Stimulated activated CD4-positive, alpha-beta T cell treated with anti-CD3 and anti-CD28 coated beads, Interleukin-2, amount 100 ng/mL, for 4 hours (primary cell): ENCODE results near the gene RNF17.
"Not testable (repeated sequence)": the region's sequence is repeated elsewhere in the genome, so short reads cannot be mapped to it uniquely, and the experiment has no call there.

Source experiments
- DNase-seq: peaks from one replicate; pipeline ENCODE4 v3.0.0-alpha.2; 2020; ENCODE audit warnings: low read depth

RNF17 gene

GRCh38 chr13:24763596-24764275, at the start of gene RNF17:
Gene RNF17 (plus strand): TSS chr13:24764169. CDS start chr13:24764204, 35 bp downstream.
- DNase-seq, result no peak

- no peak for DNase-seq
These were observed 48.0 kb upstream of the RNF17 start for GRCh38 chr13:24716011-24716410.

GRCh38 chr13:24716446-24716845, 47.5 kb upstream of the RNF17 start:
- DNase-seq, result no peak

- DNase-seq, result no peak
These were observed 46.8 kb upstream of the RNF17 start for GRCh38 chr13:24717217-24717616.

- no peak for DNase-seq
These were observed 45.6 kb upstream of the RNF17 start for GRCh38 chr13:24718192-24718965.

- no peak for DNase-seq
These were observed 44.8 kb upstream of the RNF17 start for GRCh38 chr13:24719139-24719538.

- DNase-seq, result no peak
These were observed 40.8 kb upstream of the RNF17 start for GRCh38 chr13:24723206-24723605.

GRCh38 chr13:24724714-24725113, 39.3 kb upstream of the RNF17 start:
- no peak for DNase-seq

- no peak for DNase-seq
These were observed 38.6 kb upstream of the RNF17 start for GRCh38 chr13:24725379-24725778.

GRCh38 chr13:24727731-24728601, 36.0 kb upstream of the RNF17 start:
- peak; percentile 48 for DNase-seq

GRCh38 chr13:24730873-24731567, 32.9 kb upstream of the RNF17 start:
- not testable (repeated sequence) for DNase-seq

- DNase-seq, result no peak
These were observed 29.0 kb upstream of the RNF17 start for GRCh38 chr13:24734950-24735349.

GRCh38 chr13:24737042-24737441, 26.9 kb upstream of the RNF17 start:
- no peak for DNase-seq

GRCh38 chr13:24738366-24738847, 25.6 kb upstream of the RNF17 start:
- no peak for DNase-seq

- no peak for DNase-seq
These were observed 23.7 kb upstream of the RNF17 start for GRCh38 chr13:24740014-24740890.

GRCh38 chr13:24741016-24741662, 22.8 kb upstream of the RNF17 start:
- no peak for DNase-seq

GRCh38 chr13:24741791-24742190, 22.2 kb upstream of the RNF17 start:
- DNase-seq, result no peak

- DNase-seq, result no peak
These were observed 21.7 kb upstream of the RNF17 start for GRCh38 chr13:24742294-24742693.

GRCh38 chr13:24742977-24743376, 21.0 kb upstream of the RNF17 start:
- DNase-seq, result no peak

- DNase-seq, result no peak
These were observed 19.7 kb upstream of the RNF17 start for GRCh38 chr13:24744247-24744646.
